Stimulated activated CD8-positive, alpha-beta memory T cell treated with anti-CD3 and anti-CD28 coated beads, Interleukin-15, amount 100 ng/mL, for 24 hours (primary cell): ENCODE results near the gene GALNT2.

Experiments
- DNase-seq: peaks from one replicate; pipeline ENCODE4 v3.0.0-alpha.2; 2020; ENCODE audit warnings: low read depth

Gene GALNT2

GRCh38 chr1:230326971-230327891 lies 260.2 kb downstream of the GALNT2 start:
- no peak for DNase-seq

GRCh38 chr1:230327892-230328284 lies 260.9 kb downstream of the GALNT2 start:
- DNase-seq: no peak

GRCh38 chr1:230328342-230329015 lies 261.4 kb downstream of the GALNT2 start:
- no peak for DNase-seq

GRCh38 chr1:230330157-230330556 lies 263.1 kb downstream of the GALNT2 start:
- no peak for DNase-seq
